Measurements from ENCODE around the gene UQCRQ. TPM values are rescaled to one million over a fixed set of nuclear protein-coding genes. Genes with fewer than 3 reads are reported as not detected.

UQCRQ gene
- total and polyA plus RNA-seq, 11 donors: 539 to 2,165 (median 1,454) TPM

DNA sequence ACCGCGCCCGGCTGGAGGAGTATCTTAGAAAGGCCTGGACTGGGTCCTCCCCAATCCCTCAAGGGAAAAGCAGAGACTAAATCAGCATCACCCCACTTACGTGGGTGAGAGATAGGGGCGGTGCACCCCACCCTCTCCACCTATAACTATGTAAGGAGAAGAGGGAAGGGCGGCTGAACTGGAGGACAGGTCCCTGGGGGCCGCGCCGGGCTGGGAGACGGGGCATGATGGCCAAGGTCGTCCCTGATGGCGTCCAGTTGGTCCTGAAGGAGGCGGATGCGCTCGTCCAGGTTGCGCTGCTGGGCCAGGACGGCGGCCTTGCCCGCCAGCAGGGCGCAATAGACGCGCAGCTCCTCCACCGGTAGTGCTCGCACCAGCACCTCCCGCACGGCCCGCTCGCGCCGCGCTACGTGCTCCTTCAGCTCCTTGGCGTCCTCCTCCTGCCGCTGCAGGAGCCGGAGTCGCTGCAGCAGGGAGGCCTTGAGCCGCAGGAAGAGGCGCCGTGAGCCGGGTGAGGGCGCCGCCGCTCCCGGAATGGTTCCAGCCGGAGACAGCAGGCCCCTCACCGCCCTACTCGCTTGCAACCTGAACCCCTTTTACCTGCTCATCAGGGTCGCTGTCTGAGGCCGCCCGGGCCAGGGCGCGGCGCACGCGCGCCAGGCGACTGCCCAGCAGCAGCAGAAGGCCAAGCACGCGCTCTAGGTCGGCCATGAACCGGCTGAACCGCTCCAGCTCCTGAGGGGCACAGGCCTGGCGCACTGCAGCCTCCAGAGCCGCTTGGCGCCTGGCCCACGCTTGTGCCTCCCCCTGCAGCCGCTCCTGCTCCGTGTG is 43.6 kb upstream of the UQCRQ start:
- DNase-seq (peak in 1 of 5 donors; percentile 47), ATAC-seq (peak in 3 of 4 donors; percentile 8 to 35 (median 30))
- intact Hi-C loops (cut with DNase I): loop anchor here in 9 of 10 donors (5.0 to 10.0 kb wide), 8 partner anchors 66 to 441 kb away; no protein-coding TSS in a partner anchor
- Histone ChIP-seq H3K4me3 (peak overlapping the region in 10 of 12 donors; percentile 16 to 47 (median 32)), H3K9me3 (no peaks in the 10 kb centered on the region), H3K27me3 (peaks cover 0 to 51% (median 0%) of the 10 kb centered on the region in 9 donors), H3K27ac (peak overlapping the region in 1 of 12 donors; percentile 23), H3K36me3 (peaks cover 0 to 12% (median 3%) of the 10 kb centered on the region in 9 donors), H3K4me1 (peaks cover 0 to 25% (median 10%) of the 10 kb centered on the region in 12 donors)
- TF ChIP-seq POLR2A (IDR thresholded peaks at IDR 0.05): no peak
- TF ChIP-seq, protein P1, sequence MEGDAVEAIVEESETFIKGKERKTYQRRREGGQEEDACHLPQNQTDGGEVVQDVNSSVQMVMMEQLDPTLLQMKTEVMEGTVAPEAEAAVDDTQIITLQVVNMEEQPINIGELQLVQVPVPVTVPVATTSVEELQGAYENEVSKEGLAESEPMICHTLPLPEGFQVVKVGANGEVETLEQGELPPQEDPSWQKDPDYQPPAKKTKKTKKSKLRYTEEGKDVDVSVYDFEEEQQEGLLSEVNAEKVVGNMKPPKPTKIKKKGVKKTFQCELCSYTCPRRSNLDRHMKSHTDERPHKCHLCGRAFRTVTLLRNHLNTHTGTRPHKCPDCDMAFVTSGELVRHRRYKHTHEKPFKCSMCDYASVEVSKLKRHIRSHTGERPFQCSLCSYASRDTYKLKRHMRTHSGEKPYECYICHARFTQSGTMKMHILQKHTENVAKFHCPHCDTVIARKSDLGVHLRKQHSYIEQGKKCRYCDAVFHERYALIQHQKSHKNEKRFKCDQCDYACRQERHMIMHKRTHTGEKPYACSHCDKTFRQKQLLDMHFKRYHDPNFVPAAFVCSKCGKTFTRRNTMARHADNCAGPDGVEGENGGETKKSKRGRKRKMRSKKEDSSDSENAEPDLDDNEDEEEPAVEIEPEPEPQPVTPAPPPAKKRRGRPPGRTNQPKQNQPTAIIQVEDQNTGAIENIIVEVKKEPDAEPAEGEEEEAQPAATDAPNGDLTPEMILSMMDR (IDR thresholded peaks at IDR 0.05): peak in 2 of 12 donors; percentile 2 to 19
- WGBS, 4 donors: 31 to 62% (median 49%) methylated on average over 32 to 68 of the region's 68 CpGs

DNA sequence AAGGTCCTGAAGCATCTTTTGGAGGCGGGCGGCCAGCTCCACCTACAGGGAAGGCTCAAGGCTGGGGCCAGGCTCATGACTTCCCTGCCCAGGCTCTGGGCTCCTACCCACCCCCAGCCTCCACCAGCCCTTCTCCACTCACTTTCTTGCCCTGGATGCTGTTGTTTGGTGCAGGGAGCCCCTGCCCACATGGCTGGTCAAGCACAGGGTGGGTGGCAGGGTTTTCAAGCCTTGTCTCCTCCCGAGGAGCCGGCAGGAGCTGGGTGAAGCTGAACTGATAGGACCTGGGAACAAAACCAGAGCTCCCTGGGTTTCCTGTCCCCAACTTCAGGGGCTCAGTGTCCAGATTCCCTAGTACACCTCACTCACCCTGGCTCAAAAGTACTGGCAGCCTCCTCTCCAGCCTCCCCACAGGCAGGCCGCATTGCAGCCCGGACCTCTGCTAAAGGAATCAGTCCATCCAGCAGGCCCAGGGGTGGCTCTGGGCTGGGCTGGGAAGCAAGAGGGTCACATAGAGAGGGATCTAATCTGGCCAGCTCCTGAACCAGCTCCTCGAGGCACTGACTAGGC is 42.9 kb upstream of the UQCRQ start:
- Histone ChIP-seq H3K9me3 (no peaks in the 10 kb centered on the region), H3K27me3 (peaks cover 0 to 51% (median 0%) of the 10 kb centered on the region in 9 donors), H3K4me3 (peak overlapping the region in 8 of 12 donors; percentile 16 to 47 (median 38)), H3K36me3 (peaks cover 0 to 12% (median 3%) of the 10 kb centered on the region in 9 donors), H3K27ac (peak overlapping the region in 1 of 12 donors; percentile 23), H3K4me1 (peaks cover 0 to 25% (median 10%) of the 10 kb centered on the region in 12 donors)
- TF ChIP-seq, protein P1 (IDR thresholded peaks at IDR 0.05): no peak
- no peak for TF ChIP-seq POLR2A (IDR thresholded peaks at IDR 0.05)
- peak in 2 of 4 donors; percentile 6 to 27 for ATAC-seq
- WGBS, 4 donors: 89 to 91% (median 90%) methylated on average over 6 to 7 of the region's 7 CpGs
- no peak for DNase-seq
- intact Hi-C loops (cut with DNase I): loop anchor here in 9 of 10 donors (5.0 to 10.0 kb wide), 8 partner anchors 66 to 441 kb away; no protein-coding TSS in a partner anchor

GRCh38 chr5:132824426-132824825 is 42.0 kb upstream of the UQCRQ start:
- H3K27me3 ChIP-seq: peaks cover 0 to 44% (median 0%) of the 10 kb centered on the region in 9 donors
- no peak for ATAC-seq
- no peak overlapping the region for H3K4me3 ChIP-seq
- H3K9me3 ChIP-seq: no peaks in the 10 kb centered on the region
- TF ChIP-seq, protein P1 (IDR thresholded peaks at IDR 0.05): no peak
- no peak for TF ChIP-seq POLR2A (IDR thresholded peaks at IDR 0.05)
- DNase-seq: no peak
- H3K36me3 ChIP-seq: peaks cover 0 to 12% (median 3%) of the 10 kb centered on the region in 9 donors
- no peak overlapping the region for H3K27ac ChIP-seq
- peaks cover 0 to 31% (median 13%) of the 10 kb centered on the region in 12 donors for H3K4me1 ChIP-seq
- WGBS, 4 donors: 81 to 100% (median 95%) methylated on average over 3 of the region's 3 CpGs
- intact Hi-C loops (cut with DNase I): loop anchor here in 9 of 10 donors (5.0 to 10.0 kb wide), 8 partner anchors 67 to 442 kb away; no protein-coding TSS in a partner anchor

Measured in heart left ventricle (tissue), 16 donors.